HepG2 (cell line): Measurements from ENCODE around the gene MIA2. TPM values are rescaled to one million over a fixed set of nuclear protein-coding genes. Genes with fewer than 3 reads are reported as not detected.
A peak's percentile ranks its signal among the peaks of the same experiment; 100 is the strongest.

Experiments used
- FOXO1 ChIP-seq: sonication (generic); formaldehyde crosslinking; IDR thresholded peaks from 2 replicates; pipeline ENCODE4 v1.4.0; 2020; ENCODE audit warnings: missing genetic modification reagents
- HDAC2 ChIP-seq: sonication (generic); formaldehyde crosslinking; IDR thresholded peaks from 2 replicates; pipeline ENCODE4 v1.4.0; 2020; ENCODE audit warnings: missing genetic modification reagents
- HMGXB4 ChIP-seq, 2 experiments: sonication (generic) in 1 of 2; formaldehyde crosslinking in 1 of 2; IDR thresholded peaks; 2 replicates each; pipeline versions ENCODE4 v1.4.0 to v1.6.1; 2018 to 2020; ENCODE audit warnings: missing genetic modification reagents in 2 of 2, borderline replicate concordance in 1 of 2, low read depth in 1 of 2, mild to moderate bottlenecking in 1 of 2, missing biosample characterization in 1 of 2
- HOMEZ ChIP-seq: IDR thresholded peaks from 2 replicates; pipeline ENCODE4 v1.6.1; 2016; ENCODE audit warnings: low read depth
- KLF11 ChIP-seq: IDR thresholded peaks from 2 replicates; pipeline ENCODE4 v1.6.1; 2016; ENCODE audit warnings: missing compliant biosample characterization
- KMT2B ChIP-seq: IDR thresholded peaks from 2 replicates; pipeline ENCODE4 v1.6.1; 2016; ENCODE audit warnings: missing genetic modification reagents, missing compliant biosample characterization
- NFIB ChIP-seq: sonication (generic); formaldehyde crosslinking; IDR thresholded peaks from 2 replicates; pipeline ENCODE4 v1.9.0; 2021; ENCODE audit warnings: missing genetic modification reagents, mild to moderate bottlenecking, borderline replicate concordance
- NFKBIZ ChIP-seq: IDR thresholded peaks from 2 replicates; pipeline ENCODE4 v1.6.1; 2018; ENCODE audit warnings: missing genetic modification reagents, missing compliant biosample characterization
- SMYD3 ChIP-seq: sonication (generic); formaldehyde crosslinking; IDR thresholded peaks from 2 replicates; pipeline ENCODE4 v1.8.1; 2023; ENCODE audit warnings: mild to moderate bottlenecking, missing genetic modification reagents
- SNRNP70 ChIP-seq: fragments of 200-400 bp; formaldehyde crosslinking; IDR thresholded peaks from 2 replicates; pipeline ENCODE4 v1.6.1; 2017; ENCODE audit warnings: mild to moderate bottlenecking, low read depth, low read length, moderate library complexity
- STAT5B ChIP-seq: sonication (generic); formaldehyde crosslinking; IDR thresholded peaks from 2 replicates; pipeline ENCODE4 v1.4.0; 2020; ENCODE audit warnings: missing genetic modification reagents
- TCF7 ChIP-seq: sonication (generic); IDR thresholded peaks from 2 replicates; pipeline ENCODE4 v1.6.1; 2016; ENCODE audit warnings: antibody characterized with exemption, low read depth
- U2AF2 ChIP-seq: fragments of 200-400 bp; formaldehyde crosslinking; IDR thresholded peaks from 2 replicates; pipeline ENCODE4 v1.6.1; 2017; ENCODE audit warnings: low read depth, mild to moderate bottlenecking, low read length
- UBTF ChIP-seq: sonication (generic); formaldehyde crosslinking; IDR thresholded peaks from 2 replicates; pipeline ENCODE4 v1.4.0; 2020; ENCODE audit warnings: mild to moderate bottlenecking, missing genetic modification reagents
- ZBED4 ChIP-seq: sonication (generic); formaldehyde crosslinking; IDR thresholded peaks from 2 replicates; pipeline ENCODE4 v1.4.0; 2020; ENCODE audit warnings: missing genetic modification reagents, borderline replicate concordance
- ZFP62 ChIP-seq: sonication (generic); formaldehyde crosslinking; IDR thresholded peaks from 2 replicates; pipeline ENCODE4 v1.4.0; 2020; ENCODE audit warnings: missing genetic modification reagents
- ZMYM2 ChIP-seq: sonication (generic); formaldehyde crosslinking; IDR thresholded peaks from 2 replicates; pipeline ENCODE4 v1.8.0; 2022; ENCODE audit warnings: mild to moderate bottlenecking, missing genetic modification reagents
- ZNF251 ChIP-seq: sonication (generic); formaldehyde crosslinking; IDR thresholded peaks from 2 replicates; pipeline ENCODE4 v1.9.0; 2021; ENCODE audit warnings: mild to moderate bottlenecking, missing genetic modification reagents
- ZNF260 ChIP-seq: sonication (generic); formaldehyde crosslinking; IDR thresholded peaks from 2 replicates; pipeline ENCODE4 v1.4.0; 2020; ENCODE audit warnings: missing genetic modification reagents, low read depth, mild to moderate bottlenecking, borderline replicate concordance
- ZNF33A ChIP-seq: sonication (generic); formaldehyde crosslinking; IDR thresholded peaks from 2 replicates; pipeline ENCODE4 v1.5.1; 2020; ENCODE audit warnings: missing genetic modification reagents, mild to moderate bottlenecking, moderate library complexity, borderline replicate concordance
- ZSCAN30 ChIP-seq: sonication (generic); formaldehyde crosslinking; IDR thresholded peaks from 2 replicates; pipeline ENCODE4 v1.5.0; 2020; ENCODE audit warnings: mild to moderate bottlenecking, missing genetic modification reagents
- polyA plus RNA-seq, 8 experiments: library from polyadenylated mRNA; depleted of rRNA in 3 of 8; stranded (reverse) in 7 of 8; unstranded in 1 of 8; fragments of >200 nt; fragmentation: Illumina TruSeq in 4 of 8; extraction: Trizol in 4 of 8; gene quantifications; 2 replicates each; pipeline versions ENCODE4 v1.2.1 to v1.2.3, GENCODE V29; 2011 to 2016; ENCODE audit warnings: low read depth in 4 of 8, missing spikeins in 1 of 8, mixed read lengths in 1 of 8; ENCODE audit not compliant: insufficient read depth in 1 of 8
- total RNA-seq, 5 experiments: library from RNA; depleted of rRNA; stranded (reverse); fragments of >200 nt; fragmentation: Illumina TruSeq; extraction: Trizol; gene quantifications; 2 replicates each; pipeline ENCODE4 v1.2.3, GENCODE V29; 2016; ENCODE audit warnings: low read depth in 1 of 5

MIA2 gene
- total and polyA plus RNA-seq, 2 of the 13 experiments (the other 11 are each of a cell fraction or from before 2014, with no cell fraction given) = 134 to 158 TPM

GRCh38 chr14:39266525-39266870 is 32.8 kb downstream of the MIA2 start (continued):
- TF ChIP-seq UBTF (CRISPR knock-in tag) (no peak; the same call in 1 of the 2 replicates), ZBED4 (CRISPR knock-in tag) (peak; percentile 85), KMT2B (CRISPR knock-in tag) (peak; percentile 93; the same call in 1 of the 2 replicates), HDAC2 (CRISPR knock-in tag) (peak; percentile 99), SMYD3 (CRISPR knock-in tag) (no peak; the same call in 1 of the 2 replicates), KLF11 (CRISPR knock-in tag) (no peak; the same call in 1 of the 2 replicates), ZNF251 (CRISPR knock-in tag) (0 out of 2 replicates have a peak, but pooled peaks have one; percentile 28), SNRNP70 (no peak), NFKBIZ (CRISPR knock-in tag) (peak; percentile 95), ZNF260 (CRISPR knock-in tag) (no peak; the same call in 1 of the 2 replicates), HOMEZ (CRISPR knock-in tag) (peak; percentile 97), NFIB (CRISPR knock-in tag) (no peak; the same call in 1 of the 2 replicates), ZNF33A (peak; percentile 98), FOXO1 (CRISPR knock-in tag) (peak; percentile 87), STAT5B (CRISPR knock-in tag) (peak; percentile 99), ZFP62 (CRISPR knock-in tag) (peak; percentile 67; the same call in 1 of the 2 replicates), ZMYM2 (peak; percentile 99), TCF7 (no peak; the same call in none of the 2 replicates), ZSCAN30 (peak; percentile 62; the same call in 1 of the 2 replicates), U2AF2 (0 out of 2 replicates have a peak, but pooled peaks have one; percentile 6), HMGXB4 (CRISPR knock-in tag; IDR thresholded peaks at IDR 0.05; ENCODE audit: borderline replicate concordance in 1 of 2, low read depth in 1 of 2) (peak in 1 of 2 experiments; percentile 95; a peak in 2 of 4 replicates)
